Measurements from ENCODE around the gene MEI1. TPM values are rescaled to one million over a fixed set of nuclear protein-coding genes. Genes with fewer than 3 reads are reported as not detected.
"Not testable (repeated sequence)": the region's sequence is repeated elsewhere in the genome, so short reads cannot be mapped to it uniquely, and the experiment has no call there.

The MEI1 gene
- total RNA-seq, 2 donors from 2014 or later, result not detected

GRCh38 chr22:41713004-41713403 is 13.7 kb downstream of the MEI1 start:
- 92% methylated on average over 6 to 9 of the region's 9 CpGs for WGBS, 2 donors
- no peaks in the 10 kb centered on the region for H3K4me1 ChIP-seq
- H3K36me3 ChIP-seq (replicated peaks in 1 of 2; ENCODE audit: insufficient read depth in 1 of 2, low read depth in 2 of 2), result no peaks in the 10 kb centered on the region
- H3K27me3 ChIP-seq, result no peaks in the 10 kb centered on the region
- no peak overlapping the region for H3K27ac ChIP-seq
- H3K9me3 ChIP-seq, result no peaks in the 10 kb centered on the region
- ATAC-seq (no peak), DNase-seq (no peak)
- intact Hi-C loops (cut with DNase I), result no loop called here
- H3K4me3 ChIP-seq, result no peak overlapping the region
- TF ChIP-seq POLR2A (IDR thresholded peaks at IDR 0.05), result no peak
- TF ChIP-seq CTCF (IDR thresholded peaks at IDR 0.05), result no peak

- ATAC-seq, result no peak
- no peaks in the 10 kb centered on the region for H3K4me1 ChIP-seq
- WGBS, 2 donors, result 30 to 67% methylated on average over 1 of the region's 1 CpG
- no peak for DNase-seq
- H3K27me3 ChIP-seq, result no peaks in the 10 kb centered on the region
- no peaks in the 10 kb centered on the region for H3K36me3 ChIP-seq (replicated peaks in 1 of 2; ENCODE audit: insufficient read depth in 1 of 2, low read depth in 2 of 2)
- TF ChIP-seq POLR2A (IDR thresholded peaks at IDR 0.05) (no peak), CTCF (IDR thresholded peaks at IDR 0.05) (no peak)
- H3K4me3 ChIP-seq, result no peak overlapping the region
- intact Hi-C loops (cut with DNase I), result no loop called here
- no peak overlapping the region for H3K27ac ChIP-seq
- H3K9me3 ChIP-seq, result no peaks in the 10 kb centered on the region
Observed at GRCh38 chr22:41722496-41722895, 23.2 kb downstream of the MEI1 start.

- no peak for TF ChIP-seq CTCF (IDR thresholded peaks at IDR 0.05)
- no peak for TF ChIP-seq POLR2A (IDR thresholded peaks at IDR 0.05)
- no peaks in the 10 kb centered on the region for H3K4me1 ChIP-seq
- no peak overlapping the region for H3K4me3 ChIP-seq
- no peaks in the 10 kb centered on the region for H3K9me3 ChIP-seq
- no peaks in the 10 kb centered on the region for H3K36me3 ChIP-seq (replicated peaks in 1 of 2; ENCODE audit: insufficient read depth in 1 of 2, low read depth in 2 of 2)
- ATAC-seq, result no peak
- intact Hi-C loops (cut with DNase I), result no loop called here
- no peaks in the 10 kb centered on the region for H3K27me3 ChIP-seq
- DNase-seq, result no peak
- no peak overlapping the region for H3K27ac ChIP-seq
- WGBS, 2 donors, result 76 to 88% methylated on average over 9 of the region's 9 CpGs
Observed at GRCh38 chr22:41725510-41726110, 26.3 kb downstream of the MEI1 start.

GRCh38 chr22:41731609-41732008 is 32.3 kb downstream of the MEI1 start:
- no peak for DNase-seq
- Histone ChIP-seq H3K27ac (no peak overlapping the region), H3K4me1 (no peaks in the 10 kb centered on the region), H3K36me3 (replicated peaks in 1 of 2; ENCODE audit: insufficient read depth in 1 of 2, low read depth in 2 of 2) (no peaks in the 10 kb centered on the region), H3K4me3 (no peak overlapping the region), H3K27me3 (no peaks in the 10 kb centered on the region), H3K9me3 (no peaks in the 10 kb centered on the region)
- no peak for ATAC-seq
- intact Hi-C loops (cut with DNase I), result no loop called here
- WGBS, 2 donors, result 64 to 78% methylated on average over 2 of the region's 2 CpGs
- TF ChIP-seq POLR2A (IDR thresholded peaks at IDR 0.05) (no peak), CTCF (IDR thresholded peaks at IDR 0.05) (no peak)

DNA sequence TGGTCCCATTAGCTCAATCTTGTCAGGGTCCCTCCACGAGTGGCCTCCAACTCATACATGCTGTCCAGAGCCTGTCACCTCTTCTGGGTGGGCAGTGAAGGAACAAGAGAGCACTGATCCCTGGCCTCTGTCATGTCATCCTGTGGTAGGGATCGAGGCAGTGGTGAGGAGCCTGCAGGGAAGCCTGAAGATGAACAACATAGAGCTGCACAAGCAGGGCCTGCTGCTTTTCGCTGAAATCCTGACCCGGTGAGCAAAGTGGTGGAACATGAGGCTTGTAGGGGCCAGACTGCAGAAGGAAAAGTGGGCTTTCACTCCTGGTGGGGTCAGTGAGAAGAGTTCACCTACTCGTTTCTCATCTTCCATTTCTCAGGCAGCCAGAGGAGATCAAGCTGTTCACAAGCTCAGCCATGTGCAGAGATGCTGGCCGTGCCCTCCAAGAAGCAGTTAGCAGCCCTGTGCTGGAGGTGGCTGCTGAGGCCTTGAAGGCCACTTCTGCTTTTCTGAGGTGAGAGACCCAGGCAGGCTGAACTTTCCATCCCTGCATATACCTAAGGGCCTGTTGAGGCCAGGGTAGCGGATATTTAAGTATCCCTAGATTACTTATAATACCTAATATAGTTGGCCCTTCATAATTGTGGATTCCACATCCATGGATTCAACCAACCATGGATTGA is 32.9 kb downstream of the MEI1 start:
- no peak for DNase-seq
- TF ChIP-seq POLR2A (IDR thresholded peaks at IDR 0.05) (no peak), CTCF (IDR thresholded peaks at IDR 0.05) (no peak)
- Histone ChIP-seq H3K4me1 (no peaks in the 10 kb centered on the region), H3K4me3 (no peak overlapping the region), H3K9me3 (no peaks in the 10 kb centered on the region), H3K36me3 (replicated peaks in 1 of 2; ENCODE audit: insufficient read depth in 1 of 2, low read depth in 2 of 2) (no peaks in the 10 kb centered on the region), H3K27me3 (no peaks in the 10 kb centered on the region), H3K27ac (no peak overlapping the region)
- 82 to 89% methylated on average over 7 of the region's 7 CpGs for WGBS, 2 donors
- intact Hi-C loops (cut with DNase I), result no loop called here
- ATAC-seq, result no peak

GRCh38 chr22:41733241-41733640 is 33.9 kb downstream of the MEI1 start:
- intact Hi-C loops (cut with DNase I); ATAC-seq; H3K4me3 ChIP-seq; H3K27me3 ChIP-seq; H3K4me1 ChIP-seq; H3K27ac ChIP-seq; DNase-seq; H3K9me3 ChIP-seq; H3K36me3 ChIP-seq (replicated peaks in 1 of 2; ENCODE audit: insufficient read depth in 1 of 2, low read depth in 2 of 2): not testable (repeated sequence)
- WGBS, 2 donors, result 91 to 92% methylated on average over 4 of the region's 4 CpGs
